Nephron progenitor cell (in vitro differentiated cells): Measurements from ENCODE around the gene SRSF4.

Experiments used
- DNase-seq: peaks from one replicate; pipeline ENCODE4 v3.0.0; 2021
- H3K27ac Mint-ChIP-seq: 2 replicates; pipeline ENCODE4 v1.8.0; 2021; ENCODE audit warnings: mild to moderate bottlenecking, moderate library complexity, mixed read lengths
- H3K27me3 Mint-ChIP-seq: 2 replicates; pipeline ENCODE4 v1.8.0; 2021; ENCODE audit warnings: mild to moderate bottlenecking, low read depth, mixed read lengths; ENCODE audit not compliant: poor library complexity
- H3K36me3 Mint-ChIP-seq: 2 replicates; pipeline ENCODE4 v1.8.0; 2021; ENCODE audit warnings: low read depth, mixed read lengths
- H3K4me1 Mint-ChIP-seq: 2 replicates; pipeline ENCODE4 v1.8.0; 2021; ENCODE audit warnings: mixed read lengths
- H3K4me3 Mint-ChIP-seq: 2 replicates; pipeline ENCODE4 v1.8.0; 2021; ENCODE audit warnings: mild to moderate bottlenecking, moderate library complexity, mixed read lengths
- H3K9me3 Mint-ChIP-seq: 2 replicates; pipeline ENCODE4 v1.8.0; 2021; ENCODE audit warnings: mild to moderate bottlenecking, moderate library complexity, mixed read lengths
- CTCF ChIP-seq: fragments of 200-600 bp; sonication (generic); IDR thresholded peaks from 2 replicates; pipeline ENCODE4 v1.5.0; 2021; ENCODE audit warnings: antibody characterized with exemption

Gene SRSF4

GRCh38 chr1:29217633-29218032 lies 35.9 kb upstream of the SRSF4 start:
- Mint-ChIP-seq H3K9me3 (no peaks in the 10 kb centered on the region), H3K4me1 (peaks cover 8% of the 10 kb centered on the region), H3K36me3 (peaks cover 34% of the 10 kb centered on the region), H3K27ac (no peak overlapping the region), H3K4me3 (no peak overlapping the region), H3K27me3 (no peaks in the 10 kb centered on the region)
- no peak for TF ChIP-seq CTCF
- DNase-seq: no peak

GRCh38 chr1:29213055-29213454 lies 31.4 kb upstream of the SRSF4 start:
- Mint-ChIP-seq H3K9me3 (no peaks in the 10 kb centered on the region), H3K4me3 (no peak overlapping the region), H3K27me3 (no peaks in the 10 kb centered on the region), H3K36me3 (peaks cover 49% of the 10 kb centered on the region), H3K27ac (peak overlapping the region; percentile 15), H3K4me1 (peaks cover 6% of the 10 kb centered on the region)
- no peak for TF ChIP-seq CTCF
- DNase-seq: no peak

GRCh38 chr1:29211086-29212030 lies 29.7 kb upstream of the SRSF4 start:
- Mint-ChIP-seq H3K27me3 (no peaks in the 10 kb centered on the region), H3K36me3 (peaks cover 48% of the 10 kb centered on the region), H3K27ac (no peak overlapping the region), H3K4me1 (no peaks in the 10 kb centered on the region), H3K4me3 (no peak overlapping the region), H3K9me3 (no peaks in the 10 kb centered on the region)
- no peak for TF ChIP-seq CTCF
- no peak for DNase-seq

GRCh38 chr1:29210278-29211085 lies 28.8 kb upstream of the SRSF4 start:
- DNase-seq: no peak
- no peak overlapping the region for H3K27ac Mint-ChIP-seq

GRCh38 chr1:29209173-29209572 lies 27.5 kb upstream of the SRSF4 start:
- no peak for DNase-seq
- Mint-ChIP-seq H3K4me3 (no peak overlapping the region), H3K36me3 (peaks cover 43% of the 10 kb centered on the region), H3K9me3 (no peaks in the 10 kb centered on the region), H3K27me3 (no peaks in the 10 kb centered on the region), H3K27ac (peak overlapping the region; percentile 6), H3K4me1 (no peaks in the 10 kb centered on the region)
- no peak for TF ChIP-seq CTCF

More at GRCh38 chr1:29210278-29211085, 28.8 kb upstream of the SRSF4 start:
- no peak overlapping the region for H3K4me3 Mint-ChIP-seq
- no peaks in the 10 kb centered on the region for H3K27me3 Mint-ChIP-seq
- no peaks in the 10 kb centered on the region for H3K4me1 Mint-ChIP-seq
- no peaks in the 10 kb centered on the region for H3K9me3 Mint-ChIP-seq
- H3K36me3 Mint-ChIP-seq: peaks cover 47% of the 10 kb centered on the region
- TF ChIP-seq CTCF: no peak
